Measurements from ENCODE around the gene ABHD4.

Gene ABHD4

GRCh38 chr14:22570132-22570949 is 27.8 kb upstream of the ABHD4 start:
- no peak overlapping the region for H3K4me3 ChIP-seq (ENCODE audit: low read depth, low read length)
- ChIA-PET POLR2A (interaction anchor here (0.6 to 0.7 kb wide), 3 partner anchors 10 to 83 kb away, joined by 3 read pairs; no protein-coding TSS in a partner anchor), CTCF (interaction anchor here (0.6 to 16.3 kb wide), 88 partner anchors 9 to 425 kb away, joined by 3 to 299 read pairs (median 5); partner anchors contain the start of genes ABHD4, DAD1, HAUS4 and MMP14)
- TF ChIP-seq CTCF (IDR thresholded peaks at IDR 0.05; ENCODE audit: insufficient read depth, low read length, missing control alignments): peak; percentile 37
- no peak for DNase-seq (ENCODE audit: low read depth, low spot score)

GRCh38 chr14:22572562-22573058 is 25.5 kb upstream of the ABHD4 start:
- ChIA-PET CTCF (interaction anchor here (0.6 to 16.3 kb wide), 16 partner anchors 7 to 328 kb away, joined by 3 to 299 read pairs (median 34); partner anchors contain the start of genes ABHD4, DAD1 and OXA1L), POLR2A (interaction anchor here (0.5 to 0.9 kb wide), 2 partner anchors 17 to 45 kb away, joined by 3 read pairs; partner anchors contain the start of gene DAD1)
- H3K4me3 ChIP-seq (ENCODE audit: low read depth, low read length): no peak overlapping the region
- no peak for TF ChIP-seq CTCF (IDR thresholded peaks at IDR 0.05; ENCODE audit: insufficient read depth, low read length, missing control alignments)
- no peak for DNase-seq (ENCODE audit: low read depth, low spot score)

GRCh38 chr14:22573804-22574203 is 24.3 kb upstream of the ABHD4 start:
- DNase-seq (ENCODE audit: low read depth, low spot score): no peak
- ChIA-PET CTCF (interaction anchor here (1.0 to 16.3 kb wide), 7 partner anchors 10 to 279 kb away, joined by 3 to 299 read pairs (median 6); partner anchors contain the start of gene DAD1), POLR2A (no interaction called here)
- TF ChIP-seq CTCF (IDR thresholded peaks at IDR 0.05; ENCODE audit: insufficient read depth, low read length, missing control alignments): no peak
- no peak overlapping the region for H3K4me3 ChIP-seq (ENCODE audit: low read depth, low read length)

- no peak for TF ChIP-seq CTCF (IDR thresholded peaks at IDR 0.05; ENCODE audit: insufficient read depth, low read length, missing control alignments)
- POLR2A ChIA-PET: no interaction called here
- no peak for DNase-seq (ENCODE audit: low read depth, low spot score)
- CTCF ChIA-PET: interaction anchor here (1.6 kb wide), 1 partner anchor 12 kb away, joined by 3 read pairs; the partner anchor contains the start of gene DAD1
- H3K4me3 ChIP-seq (ENCODE audit: low read depth, low read length): no peak overlapping the region
Observed at GRCh38 chr14:22577334-22577908, 20.7 kb upstream of the ABHD4 start.

- CTCF ChIA-PET: interaction anchor here (1.2 to 3.8 kb wide), 3 partner anchors 8 to 274 kb away, joined by 3 to 25 read pairs (median 17); no protein-coding TSS in a partner anchor
Observed at GRCh38 chr14:22579236-22579635, 18.9 kb upstream of the ABHD4 start.

More at GRCh38 chr14:22579236-22579635, 18.9 kb upstream of the ABHD4 start:
- no peak for DNase-seq (ENCODE audit: low read depth, low spot score)
- no peak for TF ChIP-seq CTCF (IDR thresholded peaks at IDR 0.05; ENCODE audit: insufficient read depth, low read length, missing control alignments)
- POLR2A ChIA-PET: no interaction called here
- H3K4me3 ChIP-seq (ENCODE audit: low read depth, low read length): no peak overlapping the region
